ENCODE data around the gene TAOK2. TPM values are rescaled to one million over a fixed set of nuclear protein-coding genes. Genes with fewer than 3 reads are reported as not detected.
"Not testable (repeated sequence)": the region's sequence is repeated elsewhere in the genome, so short reads cannot be mapped to it uniquely, and the experiment has no call there.

Gene TAOK2
- polyA plus RNA-seq, 2 of the 4 experiments (the other 2 are of a cell fraction), result 13.7 to 30.8 TPM

DNA sequence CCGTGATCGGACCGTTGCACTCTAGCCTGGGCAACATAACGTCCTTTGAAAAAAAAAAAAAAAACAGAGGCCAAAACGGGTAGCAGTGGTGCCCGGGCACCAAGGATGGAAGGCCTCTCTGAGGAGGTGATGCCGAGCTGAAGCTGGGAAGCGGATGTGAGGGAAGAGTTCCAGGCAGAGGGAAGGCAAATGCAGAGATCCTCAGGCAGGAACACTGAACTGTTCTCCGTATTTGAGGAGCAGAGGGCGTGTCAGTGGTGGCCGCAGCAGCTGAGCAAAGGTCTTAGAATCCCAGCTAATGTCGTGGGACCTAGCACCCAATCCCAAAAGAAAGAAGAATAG is 47.0 kb upstream of the TAOK2 start:
- ATAC-seq (peak; percentile 50 to 60; a peak in 5 of 6 replicates), FAIRE-seq (no peak), DNase-seq (ENCODE audit: low read depth in 1 of 2, low spot score in 1 of 2) (peak; percentile 25 to 35)
- ChIA-PET POLR2A (interaction anchor here (0.5 to 2.6 kb wide), 9 partner anchors 8 to 107 kb away, joined by 3 to 42 read pairs (median 5); partner anchors contain the start of genes ASPHD1, MVP, SEZ6L2 and TAOK2), CTCF (interaction anchor here (0.7 to 4.8 kb wide), 13 partner anchors 10 to 119 kb away, joined by 3 to 28 read pairs (median 4); partner anchors contain the start of genes TAOK2 and TMEM219)
- peak overlapping the region; percentile 97 for H3K4me3 ChIP-seq
- no peaks in the 10 kb centered on the region for H3K9me3 ChIP-seq
- peak overlapping the region; percentile 98 for H3K4me2 ChIP-seq
- H3K27ac ChIP-seq, result peak overlapping the region; percentile 96 to 98
- 8% methylated on average over 12 of the region's 12 CpGs for WGBS (ENCODE audit: missing lambda C conversion rate)
- H3K4me1 ChIP-seq, result peaks cover 19% of the 10 kb centered on the region
- TF ChIP-seq ZC3H11A (IDR thresholded peaks at IDR 0.05) (no peak), NFE2L2 (conservative IDR thresholded peaks at IDR 0.05; ENCODE audit: low read length) (no peak), HOXA7 (CRISPR knock-in tag; IDR thresholded peaks at IDR 0.05) (no peak), HOXB5 (CRISPR knock-in tag; IDR thresholded peaks at IDR 0.05) (no peak)
- TF ChIP-seq, protein P1, sequence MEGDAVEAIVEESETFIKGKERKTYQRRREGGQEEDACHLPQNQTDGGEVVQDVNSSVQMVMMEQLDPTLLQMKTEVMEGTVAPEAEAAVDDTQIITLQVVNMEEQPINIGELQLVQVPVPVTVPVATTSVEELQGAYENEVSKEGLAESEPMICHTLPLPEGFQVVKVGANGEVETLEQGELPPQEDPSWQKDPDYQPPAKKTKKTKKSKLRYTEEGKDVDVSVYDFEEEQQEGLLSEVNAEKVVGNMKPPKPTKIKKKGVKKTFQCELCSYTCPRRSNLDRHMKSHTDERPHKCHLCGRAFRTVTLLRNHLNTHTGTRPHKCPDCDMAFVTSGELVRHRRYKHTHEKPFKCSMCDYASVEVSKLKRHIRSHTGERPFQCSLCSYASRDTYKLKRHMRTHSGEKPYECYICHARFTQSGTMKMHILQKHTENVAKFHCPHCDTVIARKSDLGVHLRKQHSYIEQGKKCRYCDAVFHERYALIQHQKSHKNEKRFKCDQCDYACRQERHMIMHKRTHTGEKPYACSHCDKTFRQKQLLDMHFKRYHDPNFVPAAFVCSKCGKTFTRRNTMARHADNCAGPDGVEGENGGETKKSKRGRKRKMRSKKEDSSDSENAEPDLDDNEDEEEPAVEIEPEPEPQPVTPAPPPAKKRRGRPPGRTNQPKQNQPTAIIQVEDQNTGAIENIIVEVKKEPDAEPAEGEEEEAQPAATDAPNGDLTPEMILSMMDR (IDR thresholded peaks at IDR 0.05), result no peak
- TF ChIP-seq, protein P2, sequence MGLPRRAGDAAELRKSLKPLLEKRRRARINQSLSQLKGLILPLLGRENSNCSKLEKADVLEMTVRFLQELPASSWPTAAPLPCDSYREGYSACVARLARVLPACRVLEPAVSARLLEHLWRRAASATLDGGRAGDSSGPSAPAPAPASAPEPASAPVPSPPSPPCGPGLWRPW (IDR thresholded peaks at IDR 0.05), result no peak

DNA sequence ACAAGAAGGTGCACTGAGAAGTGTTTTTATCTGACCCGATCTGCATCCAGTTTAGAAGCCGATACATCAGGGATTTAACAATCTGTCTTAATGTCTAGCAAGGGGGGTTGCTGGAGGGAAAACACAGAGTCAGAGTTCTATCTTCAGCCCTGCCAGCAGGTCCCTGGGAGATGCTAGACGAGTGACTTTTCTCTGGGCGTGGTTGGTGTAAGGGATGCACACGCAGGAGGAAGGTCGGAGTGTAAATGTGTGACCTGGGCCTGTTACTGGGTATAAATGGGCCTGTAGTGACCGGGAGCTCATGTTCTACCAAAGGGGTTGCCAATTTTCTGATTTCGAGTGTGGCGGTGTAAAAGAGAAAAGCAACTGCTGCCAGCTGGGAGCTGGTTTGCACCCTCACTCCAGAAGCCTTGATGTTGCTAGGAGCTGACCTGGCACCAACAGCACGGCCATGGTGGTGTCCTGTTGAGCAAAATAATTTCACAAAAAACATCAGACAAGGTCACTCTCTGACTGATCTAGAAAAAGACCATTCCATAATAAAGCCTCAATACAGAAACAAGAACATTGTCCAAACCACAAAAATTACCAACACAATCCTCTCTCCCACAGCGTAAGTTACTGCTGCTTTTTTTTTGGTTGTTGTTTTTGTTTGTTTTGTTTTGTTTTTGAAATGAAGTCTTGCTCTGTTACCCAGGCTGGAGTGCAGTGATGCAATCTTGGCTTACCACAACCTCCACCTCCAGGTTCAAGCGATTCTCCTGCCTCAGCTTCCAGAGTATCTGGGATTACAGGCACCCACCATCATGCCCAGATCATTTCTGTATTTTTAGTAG is 46.4 kb upstream of the TAOK2 start:
- Histone ChIP-seq H3K4me1 (peaks cover 19% of the 10 kb centered on the region), H3K4me2 (peak overlapping the region; percentile 98), H3K9me3 (no peaks in the 10 kb centered on the region), H3K27ac (peak overlapping the region; percentile 96 to 98), H3K4me3 (peak overlapping the region; percentile 97)
- ATAC-seq, result no peak
- POLR2A ChIA-PET, result interaction anchor here (0.5 to 2.6 kb wide), 6 partner anchors 7 to 107 kb away, joined by 3 to 42 read pairs (median 12); partner anchors contain the start of genes ASPHD1, MVP, SEZ6L2 and TAOK2
- 74% methylated on average over 12 of the region's 12 CpGs for WGBS (ENCODE audit: missing lambda C conversion rate)
- DNase-seq (ENCODE audit: low read depth in 1 of 2, low spot score in 1 of 2), result peak in 1 of 2 experiments; percentile 20
- FAIRE-seq, result no peak
- TF ChIP-seq, protein P3, sequence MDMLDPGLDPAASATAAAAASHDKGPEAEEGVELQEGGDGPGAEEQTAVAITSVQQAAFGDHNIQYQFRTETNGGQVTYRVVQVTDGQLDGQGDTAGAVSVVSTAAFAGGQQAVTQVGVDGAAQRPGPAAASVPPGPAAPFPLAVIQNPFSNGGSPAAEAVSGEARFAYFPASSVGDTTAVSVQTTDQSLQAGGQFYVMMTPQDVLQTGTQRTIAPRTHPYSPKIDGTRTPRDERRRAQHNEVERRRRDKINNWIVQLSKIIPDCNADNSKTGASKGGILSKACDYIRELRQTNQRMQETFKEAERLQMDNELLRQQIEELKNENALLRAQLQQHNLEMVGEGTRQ (IDR thresholded peaks at IDR 0.05), result no peak
- TF ChIP-seq ESRRA (IDR thresholded peaks at IDR 0.05; ENCODE audit: borderline replicate concordance, low read length), result no peak
- 0 out of 4 replicates have a peak, but pooled peaks of 1 of the 2 experiments have one; percentile 8 for TF ChIP-seq CEBPB (IDR thresholded peaks at IDR 0.05)
- TF ChIP-seq RARB (CRISPR knock-in tag; IDR thresholded peaks at IDR 0.05), result no peak
- TF ChIP-seq ZSCAN20 (CRISPR knock-in tag; IDR thresholded peaks at IDR 0.05), result no peak
- CTCF ChIA-PET, result interaction anchor here (0.7 to 4.8 kb wide), 15 partner anchors 9 to 120 kb away, joined by 3 to 28 read pairs (median 3); partner anchors contain the start of genes PAGR1, TAOK2 and TMEM219

DNA sequence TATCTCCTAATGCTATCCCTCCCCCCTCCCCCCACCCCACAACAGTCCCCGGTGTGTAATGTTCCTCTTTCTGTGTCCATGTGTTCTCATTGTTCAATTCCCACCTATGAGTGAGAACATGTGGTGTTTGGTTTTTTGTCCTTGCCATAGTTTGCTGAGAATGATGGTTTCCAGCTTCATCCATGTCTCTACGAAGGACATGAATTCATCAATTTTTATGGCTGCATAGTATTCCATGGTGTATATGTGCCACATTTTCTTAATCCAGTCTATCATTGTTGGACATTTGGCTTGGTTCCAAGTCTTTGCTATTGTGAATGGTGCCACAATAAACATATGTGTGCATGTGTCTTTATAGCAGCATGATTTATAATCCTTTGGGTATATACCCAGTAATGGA is 41.9 kb upstream of the TAOK2 start:
- H3K4me3 ChIP-seq; H3K27ac ChIP-seq; FAIRE-seq; DNase-seq (ENCODE audit: low read depth in 1 of 2, low spot score in 1 of 2); H3K4me1 ChIP-seq; ATAC-seq; H3K4me2 ChIP-seq; POLR2A ChIA-PET; H3K9me3 ChIP-seq: not testable (repeated sequence)
- CTCF ChIA-PET, result interaction anchor here (1.0 to 3.4 kb wide), 4 partner anchors 10 to 100 kb away, joined by 3 to 11 read pairs (median 4); no protein-coding TSS in a partner anchor
- 95% methylated on average over 2 of the region's 2 CpGs for WGBS (ENCODE audit: missing lambda C conversion rate)

DNA sequence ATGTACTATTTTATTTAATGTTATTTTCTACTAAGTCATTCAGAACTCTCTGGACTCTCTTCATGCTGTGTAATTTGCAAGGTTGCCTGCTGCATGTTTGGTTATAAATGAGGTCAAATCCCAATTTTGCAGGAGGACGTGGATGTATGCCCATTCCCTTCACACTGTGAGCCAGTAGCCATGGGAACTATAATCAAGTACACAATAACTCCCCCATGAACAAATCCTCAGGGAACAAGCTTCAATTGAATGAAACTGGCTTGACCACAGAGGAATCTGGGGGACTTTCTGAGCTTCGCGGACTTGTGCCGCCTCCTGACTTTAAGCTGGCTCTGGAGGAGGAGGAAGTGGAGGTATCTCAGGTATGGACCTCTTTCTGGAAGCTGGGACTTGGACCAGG is 33.0 kb upstream of the TAOK2 start:
- POLR2A ChIA-PET, result no interaction called here
- Histone ChIP-seq H3K9me3 (no peaks in the 10 kb centered on the region), H3K27ac (peak overlapping the region in 1 of 2 experiments; percentile 94; a peak in 2 of 6 replicates), H3K4me1 (peaks cover 24% of the 10 kb centered on the region), H3K4me3 (no peak overlapping the region), H3K4me2 (no peak overlapping the region)
- FAIRE-seq, result no peak
- ATAC-seq, result no peak
- 91% methylated on average over 4 of the region's 4 CpGs for WGBS (ENCODE audit: missing lambda C conversion rate)
- CTCF ChIA-PET, result interaction anchor here (0.8 to 1.8 kb wide), 6 partner anchors 11 to 92 kb away, joined by 3 to 9 read pairs (median 4); partner anchors contain the start of gene TAOK2
- no peak for DNase-seq (ENCODE audit: low read depth in 1 of 2, low spot score in 1 of 2)
- TF ChIP-seq HOXB5 (CRISPR knock-in tag; IDR thresholded peaks at IDR 0.05) (no peak), NFE2L2 (conservative IDR thresholded peaks at IDR 0.05; ENCODE audit: low read length) (no peak), PHF8 (IDR thresholded peaks at IDR 0.05; ENCODE audit: borderline replicate concordance, low read depth) (no peak), EHMT2 (IDR thresholded peaks at IDR 0.05; ENCODE audit: low read depth) (no peak), RCOR1 (IDR thresholded peaks at IDR 0.05; ENCODE audit: low read depth, low read length) (no peak), ZFP36 (IDR thresholded peaks at IDR 0.05; ENCODE audit: borderline replicate concordance, partially characterized antibody) (no peak), RNF2 (IDR thresholded peaks at IDR 0.05; ENCODE audit: borderline replicate concordance, low read depth) (no peak), EP300 (IDR thresholded peaks at IDR 0.05) (no peak), FOSB (CRISPR knock-in tag; IDR thresholded peaks at IDR 0.05) (no peak), FOSL2 (IDR thresholded peaks at IDR 0.05) (no peak), FOSL2 (CRISPR knock-in tag; IDR thresholded peaks at IDR 0.05) (no peak), RAD21 (conservative IDR thresholded peaks at IDR 0.05 in 1 of 2, IDR thresholded peaks at IDR 0.05 in 1 of 2) (no peak), HOXB13 (CRISPR knock-in tag; IDR thresholded peaks at IDR 0.05; ENCODE audit: low read depth) (no peak)
- TF ChIP-seq, protein P4, sequence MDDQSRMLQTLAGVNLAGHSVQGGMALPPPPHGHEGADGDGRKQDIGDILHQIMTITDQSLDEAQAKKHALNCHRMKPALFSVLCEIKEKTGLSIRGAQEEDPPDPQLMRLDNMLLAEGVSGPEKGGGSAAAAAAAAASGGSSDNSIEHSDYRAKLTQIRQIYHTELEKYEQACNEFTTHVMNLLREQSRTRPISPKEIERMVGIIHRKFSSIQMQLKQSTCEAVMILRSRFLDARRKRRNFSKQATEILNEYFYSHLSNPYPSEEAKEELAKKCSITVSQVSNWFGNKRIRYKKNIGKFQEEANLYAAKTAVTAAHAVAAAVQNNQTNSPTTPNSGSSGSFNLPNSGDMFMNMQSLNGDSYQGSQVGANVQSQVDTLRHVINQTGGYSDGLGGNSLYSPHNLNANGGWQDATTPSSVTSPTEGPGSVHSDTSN (IDR thresholded peaks at IDR 0.05), result no peak
- TF ChIP-seq, protein P5, sequence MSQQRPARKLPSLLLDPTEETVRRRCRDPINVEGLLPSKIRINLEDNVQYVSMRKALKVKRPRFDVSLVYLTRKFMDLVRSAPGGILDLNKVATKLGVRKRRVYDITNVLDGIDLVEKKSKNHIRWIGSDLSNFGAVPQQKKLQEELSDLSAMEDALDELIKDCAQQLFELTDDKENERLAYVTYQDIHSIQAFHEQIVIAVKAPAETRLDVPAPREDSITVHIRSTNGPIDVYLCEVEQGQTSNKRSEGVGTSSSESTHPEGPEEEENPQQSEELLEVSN (IDR thresholded peaks at IDR 0.05; ENCODE audit: borderline replicate concordance, low read depth), result no peak

All from A549 (cell line).